K562 (cell line): ENCODE measurements around the gene DYNC2H1. TPM values are rescaled to one million over a fixed set of nuclear protein-coding genes. Genes with fewer than 3 reads are reported as not detected.
A peak's percentile ranks its signal among the peaks of the same experiment; 100 is the strongest.

Experiments used
- CCNT2 ChIP-seq: IDR thresholded peaks from 2 replicates; pipeline ENCODE4 v1.6.1; 2011; ENCODE audit warnings: borderline replicate concordance, low read depth, mild to moderate bottlenecking, moderate library complexity, mixed read lengths, low read length; ENCODE audit not compliant: insufficient read length; ENCODE audit errors: extremely low read depth
- CXXC5 ChIP-seq: fragments of 250-450 bp; sonication (Bioruptor Pico); IDR thresholded peaks from 2 replicates; pipeline ENCODE4 v1.8.0; 2022; ENCODE audit warnings: inconsistent platforms, mild to moderate bottlenecking, moderate library complexity
- ERF ChIP-seq: fragments of 450-650 bp; formaldehyde crosslinking; IDR thresholded peaks from 2 replicates; pipeline ENCODE4 v1.4.0; 2020; ENCODE audit warnings: mild to moderate bottlenecking, mixed read lengths
- GABPB1 ChIP-seq: sonication (generic); formaldehyde crosslinking; IDR thresholded peaks from 2 replicates; pipeline ENCODE4 v1.8.0; 2022; ENCODE audit warnings: mild to moderate bottlenecking, missing genetic modification reagents
- KAT2B ChIP-seq: IDR thresholded peaks from one replicate; pipeline ENCODE4 v1.6.1; 2012; ENCODE audit warnings: low read depth, mild to moderate bottlenecking, control low read depth, inconsistent platforms, low read length, moderate library complexity
- KDM1A ChIP-seq, 2 experiments: fragments of 450-650 bp; IDR thresholded peaks; 2 replicates each; pipeline ENCODE4 v1.6.1; 2016; ENCODE audit warnings: mild to moderate bottlenecking in 2 of 2
- KLF6 ChIP-seq: fragments of 250-450 bp; sonication (Bioruptor Pico); IDR thresholded peaks from 2 replicates; pipeline ENCODE4 v1.4.0; 2020; ENCODE audit warnings: mild to moderate bottlenecking, moderate library complexity, borderline replicate concordance
- LCOR ChIP-seq: sonication (generic); formaldehyde crosslinking; IDR thresholded peaks from 2 replicates; pipeline ENCODE4 v1.8.0; 2022; ENCODE audit warnings: mild to moderate bottlenecking, missing genetic modification reagents
- NR2C1 ChIP-seq, 2 experiments: fragments of 450-650 bp; IDR thresholded peaks; 2 replicates each; pipeline ENCODE4 v1.6.1; 2017; ENCODE audit warnings: mild to moderate bottlenecking in 2 of 2, antibody characterized with exemption in 1 of 2, inconsistent platforms in 1 of 2, missing compliant biosample characterization in 1 of 2, missing genetic modification characterization in 1 of 2
- NRF1 ChIP-seq, 2 experiments: fragments of 450-650 bp; IDR thresholded peaks in 1 of 2; conservative IDR thresholded peaks in 1 of 2; 2 replicates each; pipeline ENCODE4 v1.6.1; 2014; ENCODE audit warnings: mild to moderate bottlenecking in 2 of 2
- RBM39 ChIP-seq: fragments of 200-400 bp; formaldehyde crosslinking; optimal IDR thresholded peaks from 2 replicates; pipeline ENCODE3; 2018; ENCODE audit warnings: low read depth, low read length
- RFX7 ChIP-seq: fragments of 250-450 bp; sonication (Bioruptor Pico); IDR thresholded peaks from 2 replicates; pipeline ENCODE4 v1.5.1; 2021; ENCODE audit warnings: mild to moderate bottlenecking
- SMARCC2 ChIP-seq: fragments of 450-650 bp; IDR thresholded peaks from 2 replicates; pipeline ENCODE4 v1.6.1; 2017; ENCODE audit warnings: antibody characterized with exemption, moderate library complexity, mild to moderate bottlenecking, low read depth
- ZKSCAN8 ChIP-seq: fragments of 200-800 bp; sonication (Bioruptor generic); IDR thresholded peaks from 2 replicates; pipeline ENCODE4 v1.6.1; 2016; ENCODE audit warnings: missing genetic modification characterization, missing compliant biosample characterization
- ZSCAN32 ChIP-seq: fragments of 450-650 bp; formaldehyde crosslinking; IDR thresholded peaks from 2 replicates; pipeline ENCODE4 v1.4.0; 2020; ENCODE audit warnings: mild to moderate bottlenecking, moderate library complexity
- polyA plus RNA-seq, 8 experiments: library from polyadenylated mRNA; depleted of rRNA in 4 of 8; stranded (reverse) in 5 of 8; unstranded in 3 of 8; fragments of >200 nt; fragmentation: Nextera tagmentation in 2 of 8; fragmentation: Illumina TruSeq in 1 of 8; extraction: Ambion mirVana in 2 of 8; extraction: Trizol in 1 of 8; gene quantifications; 2 replicates each; pipeline versions ENCODE4 v1.2.1 to v1.2.3, GENCODE V29; 2011 to 2014; ENCODE audit warnings: inconsistent platforms in 1 of 8, missing spikeins in 1 of 8
- total RNA-seq, 7 experiments: library from RNA; depleted of rRNA in 6 of 7; stranded (reverse); fragments of >200 nt in 6 of 7; fragmentation: Illumina TruSeq in 2 of 7; extraction: Trizol in 2 of 7; gene quantifications; 2 replicates each; pipeline versions ENCODE4 v1.2.1 to v1.2.3, GENCODE V29; 2011 to 2021; ENCODE audit warnings: low replicate concordance in 1 of 7
- TF ChIP-seq, protein P1 (sequence below): sonication (generic); formaldehyde crosslinking; IDR thresholded peaks from 2 replicates; pipeline ENCODE4 v1.8.1; 2022; ENCODE audit warnings: missing genetic modification reagents
- TF ChIP-seq, protein P2 (sequence below), 3 experiments: fragments of 200-800 bp in 1 of 3; fragments of 250-450 bp in 1 of 3; fragments of 450-650 bp in 1 of 3; sonication (Bioruptor Pico) in 1 of 3; sonication (Bioruptor generic) in 1 of 3; formaldehyde crosslinking in 1 of 3; IDR thresholded peaks; 2 replicates each; pipeline versions ENCODE4 v1.6.1 to v1.8.0; 2016 to 2022; ENCODE audit warnings: mild to moderate bottlenecking in 2 of 3, missing genetic modification characterization in 2 of 3, missing compliant biosample characterization in 1 of 3, moderate library complexity in 1 of 3
- TF ChIP-seq, protein P3 (sequence below): sonication (generic); formaldehyde crosslinking; IDR thresholded peaks from 2 replicates; pipeline ENCODE4 v1.8.0; 2022; ENCODE audit warnings: mild to moderate bottlenecking, missing genetic modification reagents
- TF ChIP-seq, protein P4 (sequence below): fragments of 250-450 bp; sonication (Bioruptor Pico); IDR thresholded peaks from 2 replicates; pipeline ENCODE4 v1.5.0; 2021

The DYNC2H1 gene
- total and polyA plus RNA-seq, 9 of the 15 experiments (the other 6 are each of a cell fraction or from before 2014, with no cell fraction given) = 0.08 to 0.64 (median 0.20) TPM

DNA sequence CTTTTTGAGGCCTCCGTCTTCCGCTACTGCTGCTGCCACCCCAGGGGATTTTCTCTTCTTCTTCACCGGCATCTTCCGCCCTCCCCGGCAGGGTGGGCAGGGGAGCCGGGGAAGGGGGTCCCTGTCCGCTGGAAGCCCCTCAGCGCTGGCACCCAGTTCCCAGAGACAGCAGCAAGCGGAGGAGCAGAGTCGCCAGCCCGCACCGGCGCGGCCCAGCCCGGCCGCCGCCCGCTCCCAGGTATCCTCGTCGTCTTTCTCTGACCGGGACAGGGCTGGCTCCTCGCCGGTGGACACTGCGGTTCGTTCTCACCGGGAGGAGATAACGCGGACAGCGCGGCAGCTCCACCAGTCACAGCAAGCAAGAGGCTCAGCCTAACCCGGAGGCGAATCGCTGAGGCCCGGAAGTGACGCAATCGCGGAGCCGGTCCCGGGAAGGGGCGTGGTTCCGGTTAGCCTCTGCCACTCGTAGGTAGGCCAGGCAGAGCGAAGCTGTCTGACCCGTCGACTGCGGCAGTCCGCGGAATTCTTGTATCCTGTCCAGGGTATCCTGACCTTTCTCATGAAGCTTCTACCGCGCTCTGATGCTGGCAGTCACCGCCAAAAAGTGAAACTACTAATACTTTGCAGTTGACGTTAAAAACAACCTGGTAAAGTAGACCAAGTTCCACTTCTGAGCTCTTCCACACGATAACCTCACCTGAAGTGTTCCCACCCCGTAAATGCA is 17.3 kb upstream of the DYNC2H1 start, which contains the start of gene DCUN1D5 (continued):
- TF ChIP-seq LCOR (CRISPR knock-in tag) (peak; percentile 47; the same call in 1 of the 2 replicates), KDM1A (IDR thresholded peaks at IDR 0.05) (no peak), KAT2B (no peak), RBM39 (no peak), ZSCAN32 (CRISPR knock-in tag) (peak; percentile 92), NR2C1 (IDR thresholded peaks at IDR 0.05) (peak; percentile 97), NR2C1 (tag; IDR thresholded peaks at IDR 0.05) (peak; percentile 98), NRF1 (conservative IDR thresholded peaks at IDR 0.05 in 1 of 2, IDR thresholded peaks at IDR 0.05 in 1 of 2) (peak; percentile 25 to 47; a peak in 2 of 4 replicates), ERF (CRISPR knock-in tag) (0 out of 2 replicates have a peak, but pooled peaks have one; percentile 21), CCNT2 (peak; percentile 67), CXXC5 (CRISPR knock-in tag) (peak; percentile 78), RFX7 (CRISPR knock-in tag) (no peak), KLF6 (CRISPR knock-in tag) (no peak), ZKSCAN8 (no peak), GABPB1 (CRISPR knock-in tag) (peak; percentile 97), SMARCC2 (no peak)
- TF ChIP-seq, protein P1, sequence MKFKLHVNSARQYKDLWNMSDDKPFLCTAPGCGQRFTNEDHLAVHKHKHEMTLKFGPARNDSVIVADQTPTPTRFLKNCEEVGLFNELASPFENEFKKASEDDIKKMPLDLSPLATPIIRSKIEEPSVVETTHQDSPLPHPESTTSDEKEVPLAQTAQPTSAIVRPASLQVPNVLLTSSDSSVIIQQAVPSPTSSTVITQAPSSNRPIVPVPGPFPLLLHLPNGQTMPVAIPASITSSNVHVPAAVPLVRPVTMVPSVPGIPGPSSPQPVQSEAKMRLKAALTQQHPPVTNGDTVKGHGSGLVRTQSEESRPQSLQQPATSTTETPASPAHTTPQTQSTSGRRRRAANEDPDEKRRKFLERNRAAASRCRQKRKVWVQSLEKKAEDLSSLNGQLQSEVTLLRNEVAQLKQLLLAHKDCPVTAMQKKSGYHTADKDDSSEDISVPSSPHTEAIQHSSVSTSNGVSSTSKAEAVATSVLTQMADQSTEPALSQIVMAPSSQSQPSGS = peak; percentile 73
- TF ChIP-seq, protein P2, sequence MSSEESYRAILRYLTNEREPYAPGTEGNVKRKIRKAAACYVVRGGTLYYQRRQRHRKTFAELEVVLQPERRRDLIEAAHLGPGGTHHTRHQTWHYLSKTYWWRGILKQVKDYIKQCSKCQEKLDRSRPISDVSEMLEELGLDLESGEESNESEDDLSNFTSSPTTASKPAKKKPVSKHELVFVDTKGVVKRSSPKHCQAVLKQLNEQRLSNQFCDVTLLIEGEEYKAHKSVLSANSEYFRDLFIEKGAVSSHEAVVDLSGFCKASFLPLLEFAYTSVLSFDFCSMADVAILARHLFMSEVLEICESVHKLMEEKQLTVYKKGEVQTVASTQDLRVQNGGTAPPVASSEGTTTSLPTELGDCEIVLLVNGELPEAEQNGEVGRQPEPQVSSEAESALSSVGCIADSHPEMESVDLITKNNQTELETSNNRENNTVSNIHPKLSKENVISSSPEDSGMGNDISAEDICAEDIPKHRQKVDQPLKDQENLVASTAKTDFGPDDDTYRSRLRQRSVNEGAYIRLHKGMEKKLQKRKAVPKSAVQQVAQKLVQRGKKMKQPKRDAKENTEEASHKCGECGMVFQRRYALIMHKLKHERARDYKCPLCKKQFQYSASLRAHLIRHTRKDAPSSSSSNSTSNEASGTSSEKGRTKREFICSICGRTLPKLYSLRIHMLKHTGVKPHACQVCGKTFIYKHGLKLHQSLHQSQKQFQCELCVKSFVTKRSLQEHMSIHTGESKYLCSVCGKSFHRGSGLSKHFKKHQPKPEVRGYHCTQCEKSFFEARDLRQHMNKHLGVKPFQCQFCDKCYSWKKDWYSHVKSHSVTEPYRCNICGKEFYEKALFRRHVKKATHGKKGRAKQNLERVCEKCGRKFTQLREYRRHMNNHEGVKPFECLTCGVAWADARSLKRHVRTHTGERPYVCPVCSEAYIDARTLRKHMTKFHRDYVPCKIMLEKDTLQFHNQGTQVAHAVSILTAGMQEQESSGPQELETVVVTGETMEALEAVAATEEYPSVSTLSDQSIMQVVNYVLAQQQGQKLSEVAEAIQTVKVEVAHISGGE (CRISPR knock-in tag; IDR thresholded peaks at IDR 0.05) = peak in 2 of 3 experiments; percentile 77 to 94; a peak in 4 of 6 replicates
- TF ChIP-seq, protein P3, sequence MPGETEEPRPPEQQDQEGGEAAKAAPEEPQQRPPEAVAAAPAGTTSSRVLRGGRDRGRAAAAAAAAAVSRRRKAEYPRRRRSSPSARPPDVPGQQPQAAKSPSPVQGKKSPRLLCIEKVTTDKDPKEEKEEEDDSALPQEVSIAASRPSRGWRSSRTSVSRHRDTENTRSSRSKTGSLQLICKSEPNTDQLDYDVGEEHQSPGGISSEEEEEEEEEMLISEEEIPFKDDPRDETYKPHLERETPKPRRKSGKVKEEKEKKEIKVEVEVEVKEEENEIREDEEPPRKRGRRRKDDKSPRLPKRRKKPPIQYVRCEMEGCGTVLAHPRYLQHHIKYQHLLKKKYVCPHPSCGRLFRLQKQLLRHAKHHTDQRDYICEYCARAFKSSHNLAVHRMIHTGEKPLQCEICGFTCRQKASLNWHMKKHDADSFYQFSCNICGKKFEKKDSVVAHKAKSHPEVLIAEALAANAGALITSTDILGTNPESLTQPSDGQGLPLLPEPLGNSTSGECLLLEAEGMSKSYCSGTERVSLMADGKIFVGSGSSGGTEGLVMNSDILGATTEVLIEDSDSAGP = no peak
- TF ChIP-seq, protein P4, sequence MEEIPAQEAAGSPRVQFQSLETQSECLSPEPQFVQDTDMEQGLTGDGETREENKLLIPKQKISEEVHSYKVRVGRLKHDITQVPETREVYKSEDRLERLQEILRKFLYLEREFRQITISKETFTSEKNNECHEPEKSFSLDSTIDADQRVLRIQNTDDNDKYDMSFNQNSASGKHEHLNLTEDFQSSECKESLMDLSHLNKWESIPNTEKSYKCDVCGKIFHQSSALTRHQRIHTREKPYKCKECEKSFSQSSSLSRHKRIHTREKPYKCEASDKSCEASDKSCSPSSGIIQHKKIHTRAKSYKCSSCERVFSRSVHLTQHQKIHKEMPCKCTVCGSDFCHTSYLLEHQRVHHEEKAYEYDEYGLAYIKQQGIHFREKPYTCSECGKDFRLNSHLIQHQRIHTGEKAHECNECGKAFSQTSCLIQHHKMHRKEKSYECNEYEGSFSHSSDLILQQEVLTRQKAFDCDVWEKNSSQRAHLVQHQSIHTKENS = no peak
